ENCODE results near the gene NUBP1. TPM values are rescaled to one million over a fixed set of nuclear protein-coding genes. Genes with fewer than 3 reads are reported as not detected.

The NUBP1 gene
- total RNA-seq, 4 donors from 2014 or later = 22.2 to 26.6 (median 24.3) TPM

DNA sequence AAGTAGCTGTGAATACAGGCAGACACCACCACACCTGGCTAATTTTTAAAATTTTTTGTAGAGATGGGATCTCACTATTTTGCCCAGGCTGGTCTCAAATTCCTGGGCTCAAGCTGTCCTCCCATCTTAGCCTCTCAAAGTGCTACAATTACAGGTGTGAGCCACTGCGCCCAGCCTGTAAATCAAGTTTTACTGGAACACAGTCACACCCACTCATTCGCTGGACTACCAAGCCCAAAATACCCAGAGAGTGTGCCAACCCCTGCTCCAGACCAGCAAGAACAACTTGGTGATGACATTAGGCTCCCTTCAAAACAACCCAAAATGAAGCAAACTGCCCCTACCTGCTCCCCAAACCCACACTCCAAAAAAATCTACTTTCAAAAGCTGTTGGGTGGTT is 39.0 kb downstream of the NUBP1 start:
- TF ChIP-seq, protein P1, sequence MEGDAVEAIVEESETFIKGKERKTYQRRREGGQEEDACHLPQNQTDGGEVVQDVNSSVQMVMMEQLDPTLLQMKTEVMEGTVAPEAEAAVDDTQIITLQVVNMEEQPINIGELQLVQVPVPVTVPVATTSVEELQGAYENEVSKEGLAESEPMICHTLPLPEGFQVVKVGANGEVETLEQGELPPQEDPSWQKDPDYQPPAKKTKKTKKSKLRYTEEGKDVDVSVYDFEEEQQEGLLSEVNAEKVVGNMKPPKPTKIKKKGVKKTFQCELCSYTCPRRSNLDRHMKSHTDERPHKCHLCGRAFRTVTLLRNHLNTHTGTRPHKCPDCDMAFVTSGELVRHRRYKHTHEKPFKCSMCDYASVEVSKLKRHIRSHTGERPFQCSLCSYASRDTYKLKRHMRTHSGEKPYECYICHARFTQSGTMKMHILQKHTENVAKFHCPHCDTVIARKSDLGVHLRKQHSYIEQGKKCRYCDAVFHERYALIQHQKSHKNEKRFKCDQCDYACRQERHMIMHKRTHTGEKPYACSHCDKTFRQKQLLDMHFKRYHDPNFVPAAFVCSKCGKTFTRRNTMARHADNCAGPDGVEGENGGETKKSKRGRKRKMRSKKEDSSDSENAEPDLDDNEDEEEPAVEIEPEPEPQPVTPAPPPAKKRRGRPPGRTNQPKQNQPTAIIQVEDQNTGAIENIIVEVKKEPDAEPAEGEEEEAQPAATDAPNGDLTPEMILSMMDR (IDR thresholded peaks at IDR 0.05; ENCODE audit: low read depth) = no peak

DNA sequence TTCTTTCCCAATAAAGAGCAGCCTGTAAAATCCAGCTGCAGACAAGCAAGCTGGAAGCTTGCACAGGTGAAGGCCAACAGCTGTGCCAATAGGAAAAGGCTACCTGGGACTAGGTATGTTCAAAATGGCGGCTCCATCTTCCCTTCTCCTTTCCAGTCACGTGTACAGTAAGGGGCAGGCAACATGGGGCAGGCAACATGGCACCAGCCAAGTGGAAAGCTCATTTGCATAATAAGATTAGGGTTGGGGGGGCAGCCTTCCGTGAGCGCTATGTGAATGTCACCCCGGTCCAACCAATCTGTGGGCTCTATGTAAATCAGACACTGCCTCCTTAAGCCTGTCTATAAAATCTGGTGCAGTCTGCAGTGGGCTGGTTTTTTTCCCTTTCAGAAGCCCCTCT is 43.7 kb downstream of the NUBP1 start:
- TF ChIP-seq, protein P1 (IDR thresholded peaks at IDR 0.05; ENCODE audit: low read depth) = no peak

DNA sequence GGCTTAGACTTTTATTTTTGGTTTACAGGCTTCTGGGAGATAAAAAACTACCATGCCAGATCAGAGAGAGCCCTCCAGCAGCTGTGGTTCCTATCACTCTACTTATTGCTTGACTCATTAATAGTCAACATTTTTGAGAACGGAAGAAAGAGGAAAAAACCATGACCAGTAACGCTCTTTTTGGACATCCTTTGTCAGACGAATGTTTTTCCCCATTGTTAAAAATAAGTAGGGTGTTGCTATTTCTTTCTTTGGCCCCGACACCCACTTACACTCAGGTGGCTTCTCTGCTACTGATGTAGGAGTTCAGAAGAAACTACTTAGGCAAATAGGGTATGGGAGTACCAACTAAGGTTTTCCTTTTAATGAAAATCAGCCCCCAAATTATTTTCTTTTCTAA is 47.4 kb downstream of the NUBP1 start:
- TF ChIP-seq, protein P1 (IDR thresholded peaks at IDR 0.05; ENCODE audit: low read depth) = no peak

DNA sequence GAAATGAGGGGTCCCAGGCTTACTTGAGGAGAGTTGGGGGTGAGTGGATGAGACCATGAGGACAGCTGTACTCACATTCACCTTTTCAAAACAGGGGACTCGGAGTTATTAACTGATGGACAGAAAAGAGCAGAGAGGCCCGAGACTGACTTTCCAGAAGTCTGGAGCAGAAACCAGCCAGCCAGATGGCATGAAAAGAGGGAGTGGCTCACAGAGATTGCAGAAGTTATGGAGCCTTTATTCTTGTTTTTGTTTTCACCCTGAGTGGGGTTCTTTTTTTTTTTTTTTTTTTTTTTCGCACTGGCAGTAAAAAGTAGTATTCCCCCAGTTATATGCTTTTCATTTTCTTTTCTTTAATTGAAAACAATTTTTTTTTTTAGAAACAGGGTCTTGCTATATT is 56.1 kb downstream of the NUBP1 start:
- TF ChIP-seq, protein P1 (IDR thresholded peaks at IDR 0.05; ENCODE audit: low read depth) = no peak

DNA sequence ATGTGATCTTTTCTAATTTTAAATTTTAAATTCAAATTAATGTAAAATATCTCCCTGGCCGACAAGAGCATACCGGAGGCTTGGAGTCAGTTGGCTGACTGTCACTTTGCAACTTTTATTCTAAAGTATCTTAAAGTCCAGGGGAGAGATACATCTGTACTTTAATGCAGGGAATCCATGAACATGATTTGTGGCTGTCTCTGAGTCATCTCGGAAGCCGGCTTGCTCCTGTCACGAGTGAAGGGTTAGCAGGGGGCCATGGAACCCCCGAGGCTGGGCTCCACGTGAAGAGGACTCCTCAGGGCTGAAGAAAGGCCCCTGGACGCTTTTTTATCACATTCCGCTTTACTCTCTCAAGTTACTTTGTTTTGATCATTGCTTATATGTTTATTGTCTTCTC is 61.7 kb downstream of the NUBP1 start:
- TF ChIP-seq, protein P1 (IDR thresholded peaks at IDR 0.05; ENCODE audit: low read depth) = no peak

DNA sequence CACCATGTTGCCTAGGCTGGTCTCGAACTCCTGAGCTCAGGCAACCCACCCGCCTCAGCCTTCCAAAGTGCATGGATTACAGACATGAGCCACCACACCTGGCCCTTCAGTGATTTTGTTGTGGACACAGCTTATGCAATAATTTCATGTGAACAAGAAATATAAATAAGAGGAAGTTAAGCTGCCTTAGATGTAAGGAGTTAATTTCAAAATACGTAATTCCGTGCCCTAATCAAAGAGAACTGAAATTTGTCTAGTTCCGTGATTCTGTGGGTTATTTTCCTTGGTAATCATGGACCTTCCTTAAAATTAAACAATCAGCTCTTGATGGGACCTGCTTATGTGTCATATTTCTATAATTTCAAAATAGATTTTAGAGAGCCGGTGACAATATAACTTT is 63.1 kb downstream of the NUBP1 start:
- TF ChIP-seq, protein P1 (IDR thresholded peaks at IDR 0.05; ENCODE audit: low read depth) = no peak

DNA sequence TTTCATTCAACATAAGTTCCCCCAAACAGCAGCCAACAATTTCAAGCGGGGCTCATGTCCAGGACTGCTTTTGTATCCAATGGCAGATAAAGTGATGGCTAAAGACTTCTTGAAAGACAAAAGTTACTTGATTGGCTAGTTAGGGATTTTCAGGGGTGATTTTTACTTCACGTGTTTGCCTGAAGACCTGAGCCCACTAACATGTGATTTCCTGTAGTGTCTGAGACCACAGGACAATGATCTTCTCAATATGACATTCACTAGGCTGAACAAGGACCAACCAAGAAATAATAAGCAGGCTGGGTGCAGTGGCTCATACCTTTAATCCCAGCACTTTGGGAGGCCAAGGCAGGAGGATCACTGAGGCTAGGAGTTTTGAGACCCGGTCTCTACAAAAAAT is 64.6 kb downstream of the NUBP1 start:
- TF ChIP-seq, protein P1 (IDR thresholded peaks at IDR 0.05; ENCODE audit: low read depth) = no peak

Measured in subcutaneous adipose tissue (tissue), 4 donors.